Fibroblast of the aortic adventitia (primary cell): ENCODE data around the gene TBC1D4. TPM values are rescaled to one million over a fixed set of nuclear protein-coding genes. Genes with fewer than 3 reads are reported as not detected.
A peak's percentile ranks its signal among the peaks of the same experiment; 100 is the strongest.
"Not testable (repeated sequence)": the region's sequence is repeated elsewhere in the genome, so short reads cannot be mapped to it uniquely, and the experiment has no call there.

Source experiments
- DNase-seq: peaks from one replicate; pipeline ENCODE4 v3.0.0-alpha.2; 2010; ENCODE audit warnings: low read depth
- H3K4me3 ChIP-seq: 2 replicates; pipeline ENCODE4 v1.5.1; 2011; ENCODE audit warnings: low read depth, mild to moderate bottlenecking, control low read depth, low read length, moderate library complexity
- CTCF ChIP-seq: IDR thresholded peaks from 2 replicates; pipeline ENCODE4 v1.5.1; 2011; ENCODE audit warnings: mild to moderate bottlenecking, low read length, control low read depth, inconsistent platforms; ENCODE audit not compliant: insufficient read depth
- total RNA-seq: library from RNA; depleted of rRNA; stranded (reverse); fragments of >200 nt; gene quantifications from 2 replicates; pipeline ENCODE4 v1.2.3, GENCODE V29; 2012; ENCODE audit warnings: low replicate concordance

TBC1D4 gene
- total RNA-seq, 1 donor, result 9.5 TPM

- no peak for DNase-seq
- no peak for TF ChIP-seq CTCF
- no peak overlapping the region for H3K4me3 ChIP-seq
These were observed 38.5 kb downstream of the TBC1D4 start for GRCh38 chr13:75443356-75443958.

- TF ChIP-seq CTCF, result no peak
- H3K4me3 ChIP-seq, result no peak overlapping the region
- no peak for DNase-seq
These were observed 39.2 kb downstream of the TBC1D4 start for GRCh38 chr13:75442736-75443234.

- DNase-seq, result peak; percentile 19
- TF ChIP-seq CTCF, result no peak
- H3K4me3 ChIP-seq, result no peak overlapping the region
These were observed 41.9 kb downstream of the TBC1D4 start for GRCh38 chr13:75440100-75440499.

- DNase-seq, result peak; percentile 38
- H3K4me3 ChIP-seq, result no peak overlapping the region
- TF ChIP-seq CTCF, result no peak
These were observed 44.2 kb downstream of the TBC1D4 start for GRCh38 chr13:75437582-75438318.

- not testable (repeated sequence) for DNase-seq
These were observed 47.8 kb downstream of the TBC1D4 start for GRCh38 chr13:75434126-75434525.

GRCh38 chr13:75432811-75433244 is 49.1 kb downstream of the TBC1D4 start:
- no peak overlapping the region for H3K4me3 ChIP-seq
- no peak for DNase-seq
- TF ChIP-seq CTCF, result no peak

More at GRCh38 chr13:75434126-75434525, 47.8 kb downstream of the TBC1D4 start:
- H3K4me3 ChIP-seq, result not testable (repeated sequence)

- peak; percentile 25 for DNase-seq
- TF ChIP-seq CTCF, result no peak
These were observed 49.9 kb downstream of the TBC1D4 start for GRCh38 chr13:75432045-75432444.

More at GRCh38 chr13:75432045-75432444, 49.9 kb downstream of the TBC1D4 start:
- no peak overlapping the region for H3K4me3 ChIP-seq
